ENCODE data around the gene FLT4.

DNA sequence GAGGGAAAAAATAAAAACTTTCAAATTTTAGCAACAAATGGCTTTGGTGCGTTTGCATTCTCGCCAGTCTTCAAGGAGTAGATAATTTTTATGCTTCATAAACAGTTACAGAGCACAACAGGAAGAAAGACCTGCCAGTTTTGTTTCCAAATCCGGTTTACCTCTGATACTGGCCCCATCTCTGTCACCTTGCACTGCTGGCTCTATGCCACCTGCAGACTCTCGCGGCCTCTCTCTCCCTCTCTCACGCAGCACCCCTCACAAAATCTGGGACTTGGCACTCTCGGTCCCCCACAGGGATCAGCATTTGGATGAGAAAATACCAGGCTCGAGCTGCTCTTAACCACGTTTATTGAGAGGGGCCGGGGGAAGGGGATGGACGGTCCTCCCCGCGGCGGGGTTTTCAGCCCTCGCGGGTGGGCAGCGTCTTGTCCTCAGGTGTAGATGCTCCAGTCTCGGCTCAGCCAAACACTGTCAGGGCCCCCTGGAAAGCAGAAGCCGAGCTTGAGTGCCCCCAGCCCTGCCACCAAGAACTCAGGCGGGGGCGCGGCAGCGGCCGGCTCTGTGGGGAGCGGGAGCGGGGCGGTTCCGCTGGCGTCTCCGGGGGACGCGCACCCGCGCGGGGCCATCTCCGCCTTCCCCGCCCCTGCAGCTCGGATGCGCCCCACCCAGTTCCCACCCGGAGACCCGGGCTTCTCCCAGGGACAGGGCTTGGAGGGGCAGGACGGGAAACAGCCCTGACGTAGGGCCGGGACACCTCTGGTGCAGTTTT is 59.4 kb downstream of the FLT4 start:
- TF ChIP-seq, protein P1, sequence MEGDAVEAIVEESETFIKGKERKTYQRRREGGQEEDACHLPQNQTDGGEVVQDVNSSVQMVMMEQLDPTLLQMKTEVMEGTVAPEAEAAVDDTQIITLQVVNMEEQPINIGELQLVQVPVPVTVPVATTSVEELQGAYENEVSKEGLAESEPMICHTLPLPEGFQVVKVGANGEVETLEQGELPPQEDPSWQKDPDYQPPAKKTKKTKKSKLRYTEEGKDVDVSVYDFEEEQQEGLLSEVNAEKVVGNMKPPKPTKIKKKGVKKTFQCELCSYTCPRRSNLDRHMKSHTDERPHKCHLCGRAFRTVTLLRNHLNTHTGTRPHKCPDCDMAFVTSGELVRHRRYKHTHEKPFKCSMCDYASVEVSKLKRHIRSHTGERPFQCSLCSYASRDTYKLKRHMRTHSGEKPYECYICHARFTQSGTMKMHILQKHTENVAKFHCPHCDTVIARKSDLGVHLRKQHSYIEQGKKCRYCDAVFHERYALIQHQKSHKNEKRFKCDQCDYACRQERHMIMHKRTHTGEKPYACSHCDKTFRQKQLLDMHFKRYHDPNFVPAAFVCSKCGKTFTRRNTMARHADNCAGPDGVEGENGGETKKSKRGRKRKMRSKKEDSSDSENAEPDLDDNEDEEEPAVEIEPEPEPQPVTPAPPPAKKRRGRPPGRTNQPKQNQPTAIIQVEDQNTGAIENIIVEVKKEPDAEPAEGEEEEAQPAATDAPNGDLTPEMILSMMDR (IDR thresholded peaks at IDR 0.05; ENCODE audit: insufficient read depth, low read length, poor library complexity, severe bottlenecking): no peak
- TF ChIP-seq EZH2phosphoT487 (conservative IDR thresholded peaks at IDR 0.05; ENCODE audit: low read length): no peak
